Activated effector memory CD4-positive, alpha-beta T cell treated with Interleukin-2 at 50 U/mL for 16 hours (primary cell): Measurements from ENCODE around the gene TMEM235.
A peak's percentile ranks its signal among the peaks of the same experiment; 100 is the strongest.
"Not testable (repeated sequence)": the region's sequence is repeated elsewhere in the genome, so short reads cannot be mapped to it uniquely, and the experiment has no call there.

Experiments
- DNase-seq: peaks from one replicate; pipeline ENCODE4 v3.0.0-alpha.2; 2020

TMEM235 gene

GRCh38 chr17:78238823-78239488 is 7.5 kb downstream of the TMEM235 start:
- no peak for DNase-seq

GRCh38 chr17:78239489-78239931 is 8.1 kb downstream of the TMEM235 start:
- DNase-seq, result no peak

- DNase-seq, result no peak
Observed at GRCh38 chr17:78240012-78240655, 8.7 kb downstream of the TMEM235 start.

DNA sequence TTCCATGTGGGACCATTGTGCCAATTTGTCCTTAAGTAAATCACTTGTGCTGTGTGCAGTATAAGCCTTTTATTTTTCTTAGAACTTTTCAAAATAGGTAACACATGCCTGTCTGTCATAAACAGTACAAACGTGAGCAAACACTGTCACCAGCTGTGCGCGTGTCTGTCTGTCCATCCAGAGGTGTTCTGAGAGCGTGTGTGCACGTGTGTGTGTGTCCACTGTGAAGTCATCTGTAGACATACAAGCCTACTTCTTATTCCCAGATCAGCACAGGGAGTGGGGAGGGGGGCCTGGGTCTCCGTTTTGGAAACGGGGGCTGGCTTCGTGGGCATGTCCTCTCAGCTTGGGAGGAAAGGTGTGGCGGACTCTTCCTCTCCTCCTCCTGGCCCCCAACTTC is 9.4 kb downstream of the TMEM235 start:
- no peak for DNase-seq

- DNase-seq, result no peak
Observed at GRCh38 chr17:78241277-78242023, 10.0 kb downstream of the TMEM235 start.

DNA sequence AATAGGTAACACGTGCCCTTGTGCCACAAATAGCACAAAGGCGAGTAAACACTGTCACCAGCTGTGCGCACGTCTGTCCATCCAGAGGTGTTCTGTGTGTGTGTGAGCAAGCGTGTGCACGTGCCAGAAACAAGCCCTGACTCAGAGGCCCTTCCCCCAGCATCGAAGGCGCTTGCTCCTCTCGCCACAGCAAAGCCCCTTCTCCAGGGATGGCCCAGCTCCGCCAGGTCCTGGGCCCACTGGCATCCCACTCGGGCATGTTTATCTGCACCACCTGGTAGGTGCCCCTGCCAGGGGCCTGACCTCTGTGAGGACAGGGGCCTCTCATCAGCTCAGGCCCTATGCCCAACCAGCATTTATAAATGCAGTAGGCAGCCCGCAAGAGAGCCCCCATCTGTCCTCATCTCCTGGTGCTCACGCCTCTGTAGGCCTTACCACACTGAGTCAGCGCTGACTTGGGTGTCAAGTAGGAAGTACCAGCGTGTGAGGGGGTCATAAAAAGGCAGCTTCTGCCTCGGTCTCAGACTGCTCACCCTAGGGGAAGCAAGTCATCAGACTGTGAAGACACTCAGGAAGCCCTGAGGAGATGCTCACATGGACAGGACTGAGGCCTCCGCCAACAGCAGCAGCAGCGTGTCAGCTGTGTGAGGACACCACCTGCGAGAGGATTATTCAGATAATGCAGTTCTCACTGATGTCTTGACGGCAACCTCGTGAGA is 10.8 kb downstream of the TMEM235 start:
- DNase-seq, result no peak

- DNase-seq, result no peak
Observed at GRCh38 chr17:78247304-78247703, 15.9 kb downstream of the TMEM235 start.

DNA sequence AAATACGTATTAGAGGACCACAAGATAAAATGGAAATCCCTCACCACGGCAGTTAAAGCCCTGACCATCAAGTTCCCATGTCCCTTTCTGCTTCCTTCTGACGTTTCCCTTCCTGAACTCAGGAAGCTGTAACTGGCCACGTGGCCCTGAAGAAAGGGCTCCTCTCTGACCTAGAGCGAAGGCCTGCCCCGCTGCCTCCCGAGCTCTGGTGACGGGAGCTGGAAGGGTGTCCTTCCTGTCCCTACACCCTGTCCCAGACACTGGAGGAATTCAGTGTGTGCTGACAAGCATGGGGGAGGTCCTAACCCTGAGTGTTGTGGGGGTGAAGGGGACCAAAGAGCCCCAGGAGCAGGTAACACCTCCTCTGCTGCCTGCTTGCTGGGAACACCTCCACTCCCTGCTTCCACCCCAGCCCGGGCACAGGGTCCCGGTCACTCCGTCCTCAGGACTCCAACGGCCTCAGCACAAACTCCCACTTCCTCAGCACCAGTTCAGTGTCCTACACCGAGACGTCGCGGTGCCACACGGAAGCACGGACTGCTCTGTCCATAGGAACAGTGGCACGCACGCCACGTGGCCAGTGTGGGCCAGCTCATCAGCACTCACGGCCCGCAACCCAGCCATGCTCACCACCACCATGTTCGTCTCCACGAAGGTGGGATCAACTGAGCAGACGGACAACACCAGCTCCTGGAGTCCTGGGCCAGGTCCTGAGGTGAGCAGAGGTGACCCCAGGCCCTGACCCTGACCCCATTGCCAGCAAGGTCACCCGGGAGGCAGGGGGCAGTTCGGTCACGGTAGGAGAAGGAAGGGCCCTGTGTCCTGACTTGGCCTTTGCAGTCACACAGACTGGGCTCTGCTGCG is 16.9 kb downstream of the TMEM235 start:
- no peak for DNase-seq

DNA sequence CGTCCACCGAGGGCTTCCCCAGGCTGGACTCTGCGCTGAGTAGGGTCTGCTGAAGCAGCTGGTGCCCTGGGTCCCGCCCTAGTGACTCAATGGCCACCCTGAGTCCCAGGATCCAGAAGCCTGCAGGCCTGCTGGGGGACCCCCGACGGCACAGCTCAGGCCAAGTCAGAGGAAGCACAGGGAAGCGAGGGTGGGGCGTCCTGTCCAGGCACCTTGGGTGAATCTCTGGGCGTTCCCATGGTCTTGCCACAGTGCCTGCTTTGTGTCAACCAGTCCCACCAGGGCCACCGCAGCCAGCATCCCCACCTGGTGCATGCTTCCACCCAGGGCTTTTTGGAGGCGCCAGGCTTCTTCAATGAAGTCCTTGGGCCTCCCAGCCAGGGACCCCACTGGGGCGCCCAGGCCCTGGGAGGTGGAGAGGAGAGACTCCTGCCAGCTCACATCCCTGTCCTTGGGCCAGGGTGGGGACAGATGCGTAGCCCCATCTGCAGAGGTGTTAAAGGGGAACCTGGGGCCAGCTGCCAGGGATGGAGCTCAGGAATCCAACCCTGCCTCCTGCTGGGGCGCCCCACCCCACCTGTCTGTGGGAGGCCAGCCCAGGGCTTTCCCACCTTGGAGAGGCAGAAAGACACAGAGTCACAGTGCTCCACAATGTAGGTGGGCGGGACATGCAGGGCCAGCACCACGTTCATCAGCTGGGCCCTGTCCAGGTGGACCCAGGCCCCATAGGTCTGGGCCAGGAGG is 17.8 kb downstream of the TMEM235 start:
- DNase-seq, result no peak

- DNase-seq, result no peak
Observed at GRCh38 chr17:78249818-78250806, 18.7 kb downstream of the TMEM235 start.

GRCh38 chr17:78250891-78251772 is 19.7 kb downstream of the TMEM235 start:
- DNase-seq, result peak; percentile 70

GRCh38 chr17:78251773-78252103 is 20.3 kb downstream of the TMEM235 start:
- no peak for DNase-seq

DNA sequence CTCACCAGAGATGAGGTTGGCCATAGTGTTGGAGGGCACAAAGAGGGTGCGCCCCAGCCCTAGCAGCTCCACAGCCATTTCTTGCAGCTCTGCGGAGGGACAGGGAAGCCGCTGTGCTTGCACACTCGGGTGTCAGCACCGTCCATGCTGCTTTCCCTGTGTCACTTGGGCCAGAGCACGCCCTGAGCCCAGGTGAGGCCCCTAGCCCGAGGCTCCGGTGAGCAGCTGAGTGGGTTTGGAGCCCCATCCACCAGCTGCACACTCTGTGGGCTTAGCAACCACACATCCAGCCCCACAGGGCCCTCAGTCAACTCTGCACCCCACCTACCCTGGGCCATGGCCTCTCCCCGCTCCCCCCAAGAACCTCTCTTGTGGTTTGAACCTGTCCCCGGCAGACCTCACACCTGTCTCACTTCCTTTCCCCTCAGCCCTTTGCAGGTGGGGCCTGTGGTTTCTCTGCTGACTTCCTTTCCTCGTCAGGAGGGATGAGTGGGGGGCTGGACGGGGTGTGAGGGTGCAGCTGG is 20.7 kb downstream of the TMEM235 start:
- DNase-seq, result peak; percentile 74

GRCh38 chr17:78252701-78253635 is 21.5 kb downstream of the TMEM235 start:
- DNase-seq, result no peak

GRCh38 chr17:78253636-78253945 is 22.2 kb downstream of the TMEM235 start:
- not testable (repeated sequence) for DNase-seq

GRCh38 chr17:78253946-78254672 is 22.7 kb downstream of the TMEM235 start:
- DNase-seq, result peak; percentile 72

DNA sequence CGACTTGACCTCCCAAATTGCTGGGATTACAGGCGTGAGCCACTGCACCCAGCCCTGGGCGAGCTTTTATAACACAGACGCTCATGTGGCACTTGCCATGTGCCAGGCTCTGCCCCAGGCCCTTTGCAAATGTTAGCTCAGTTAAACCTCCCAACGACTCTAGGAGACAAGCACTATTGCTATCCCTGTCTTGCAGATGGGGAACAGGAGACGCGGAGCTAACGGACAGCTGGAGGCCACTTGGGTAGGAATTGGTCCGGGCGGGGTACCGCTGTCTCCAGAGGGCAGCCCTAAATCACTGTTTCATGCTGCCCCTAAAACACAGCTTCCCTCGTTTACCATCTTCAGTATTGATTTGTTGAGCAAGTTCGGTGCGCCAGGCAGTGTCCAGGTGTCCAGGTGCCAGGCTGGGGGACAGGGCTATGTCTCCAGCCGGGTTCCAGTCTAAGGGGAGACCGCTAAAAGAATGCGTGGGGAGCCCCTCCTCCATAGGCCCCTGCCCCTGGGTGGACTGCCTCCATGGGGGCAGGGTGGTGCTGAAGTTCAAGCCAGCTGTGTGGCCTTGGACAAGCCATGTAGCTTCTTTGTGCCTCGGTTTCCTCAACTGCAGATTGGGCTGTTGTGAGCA is 23.7 kb downstream of the TMEM235 start:
- no peak for DNase-seq
